ENCODE measurements around the gene SCFD2.
"Not testable (repeated sequence)": the region's sequence is repeated elsewhere in the genome, so short reads cannot be mapped to it uniquely, and the experiment has no call there.

Gene SCFD2

DNA sequence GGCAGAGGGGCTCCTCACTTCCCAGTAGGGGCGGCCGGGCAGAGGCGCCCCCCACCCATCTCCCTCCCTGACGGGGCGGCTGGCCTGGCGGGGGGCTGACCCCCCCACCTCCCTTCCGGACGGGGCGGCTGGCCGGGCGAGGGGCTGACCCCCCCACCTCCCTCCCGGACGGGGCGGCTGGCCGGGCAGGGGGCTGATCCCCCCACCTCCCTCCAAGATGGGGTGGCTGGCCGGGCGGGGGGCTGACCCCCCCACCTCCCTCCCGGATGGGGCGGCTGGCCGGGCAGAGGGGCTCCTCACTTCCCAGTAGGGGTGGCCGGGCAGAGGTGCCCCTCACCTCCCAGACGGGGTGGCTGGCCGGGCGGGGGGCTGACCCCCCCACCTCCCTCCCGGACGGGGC is 128.1 kb downstream of the SCFD2 start:
- DNase-seq (ENCODE audit: low read depth) = not testable (repeated sequence)

- not testable (repeated sequence) for DNase-seq (ENCODE audit: low read depth)
Measured at GRCh38 chr4:53236624-53237023, 129.2 kb downstream of the SCFD2 start.

- DNase-seq (ENCODE audit: low read depth) = no peak
Measured at GRCh38 chr4:53235547-53235946, 130.3 kb downstream of the SCFD2 start.

GRCh38 chr4:53234669-53235068 is 131.2 kb downstream of the SCFD2 start:
- no peak for DNase-seq (ENCODE audit: low read depth)

DNA sequence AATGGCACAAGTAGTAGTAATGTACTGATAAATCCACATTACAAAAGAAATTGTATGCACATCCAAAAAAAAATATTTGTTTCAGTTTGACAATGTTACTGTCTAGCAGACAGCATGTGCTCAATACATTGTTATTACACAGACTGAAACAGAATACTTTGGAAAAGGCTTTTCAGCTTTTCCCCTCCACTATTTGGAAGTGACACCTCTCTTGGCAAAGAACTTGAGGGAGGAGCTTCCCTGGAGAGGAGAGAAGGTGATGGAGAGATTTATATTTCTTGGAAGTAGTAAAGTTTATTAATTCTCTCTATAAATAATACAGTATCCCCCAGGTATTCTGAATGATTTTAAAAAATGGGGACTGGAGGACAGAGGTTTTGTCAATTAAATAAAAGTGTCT is 131.8 kb downstream of the SCFD2 start:
- DNase-seq (ENCODE audit: low read depth) = no peak

DNA sequence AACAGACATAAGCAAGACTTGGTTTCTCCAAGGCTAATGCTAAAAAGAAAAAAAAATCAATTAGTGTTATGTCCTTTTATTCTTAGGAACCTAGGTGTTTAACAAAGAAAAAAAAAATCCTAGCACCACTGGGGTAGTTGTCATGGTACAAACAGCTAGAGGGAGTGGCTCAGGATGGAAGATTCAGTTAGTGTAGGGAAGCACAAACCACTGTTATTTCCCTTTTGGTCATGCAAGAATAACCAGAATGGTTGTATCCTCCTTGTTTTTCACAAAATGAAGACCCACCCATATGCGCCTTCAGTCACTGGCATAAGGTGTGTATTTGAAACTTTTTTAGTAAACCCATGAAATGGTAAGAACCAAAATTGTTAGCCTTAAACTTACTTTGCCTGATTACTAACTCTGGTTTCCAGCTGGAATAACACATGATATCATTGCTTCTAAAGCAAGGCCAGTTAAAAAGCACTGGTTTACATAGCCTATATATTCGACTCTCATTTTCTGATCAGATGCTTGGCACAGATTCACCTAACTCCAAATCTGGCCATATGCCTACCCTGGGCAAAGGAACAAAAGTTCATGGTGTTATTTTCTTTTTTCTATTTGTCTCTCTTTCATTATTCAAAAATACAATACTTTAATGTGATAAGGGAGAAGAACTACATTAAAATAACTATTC is 132.6 kb downstream of the SCFD2 start:
- no peak for DNase-seq (ENCODE audit: low read depth)

- no peak for DNase-seq (ENCODE audit: low read depth)
Measured at GRCh38 chr4:53232371-53232770, 133.5 kb downstream of the SCFD2 start.

- DNase-seq (ENCODE audit: low read depth) = no peak
Measured at GRCh38 chr4:53228036-53228435, 137.8 kb downstream of the SCFD2 start.

GRCh38 chr4:53227451-53227850 is 138.4 kb downstream of the SCFD2 start:
- no peak for DNase-seq (ENCODE audit: low read depth)

DNA sequence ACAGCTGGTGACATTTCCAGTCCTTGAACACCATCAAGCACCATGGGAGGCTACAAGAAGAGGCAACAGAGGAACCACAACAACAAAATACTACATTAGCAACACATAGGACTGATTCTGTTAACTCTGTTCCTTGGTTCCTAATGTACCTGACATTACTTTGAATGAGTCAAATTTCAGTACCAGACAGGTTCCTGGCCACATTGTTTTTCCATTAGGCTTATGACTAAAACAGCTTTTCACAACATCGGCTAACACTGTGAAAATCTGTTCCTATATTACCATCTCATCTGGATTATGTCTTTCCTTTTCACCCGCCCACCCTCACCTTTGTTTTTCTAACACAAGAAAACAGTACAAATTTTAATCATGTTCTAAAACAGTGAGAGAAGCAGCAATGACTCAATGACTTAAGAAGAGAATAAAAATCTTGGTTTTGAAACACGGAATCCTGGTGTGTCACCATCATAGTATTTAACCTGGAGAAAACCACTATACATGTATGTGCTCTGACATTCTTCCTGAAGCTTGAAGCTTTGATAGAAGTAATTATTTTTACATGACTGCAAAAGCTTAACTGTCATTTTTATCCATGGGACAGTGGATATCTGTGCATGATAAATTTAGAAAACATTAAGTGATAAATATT is 143.9 kb downstream of the SCFD2 start:
- DNase-seq (ENCODE audit: low read depth) = no peak

- not testable (repeated sequence) for DNase-seq (ENCODE audit: low read depth)
Measured at GRCh38 chr4:53219148-53219547, 146.7 kb downstream of the SCFD2 start.

- DNase-seq (ENCODE audit: low read depth) = no peak
Measured at GRCh38 chr4:53208753-53209152, 157.1 kb downstream of the SCFD2 start.

DNA sequence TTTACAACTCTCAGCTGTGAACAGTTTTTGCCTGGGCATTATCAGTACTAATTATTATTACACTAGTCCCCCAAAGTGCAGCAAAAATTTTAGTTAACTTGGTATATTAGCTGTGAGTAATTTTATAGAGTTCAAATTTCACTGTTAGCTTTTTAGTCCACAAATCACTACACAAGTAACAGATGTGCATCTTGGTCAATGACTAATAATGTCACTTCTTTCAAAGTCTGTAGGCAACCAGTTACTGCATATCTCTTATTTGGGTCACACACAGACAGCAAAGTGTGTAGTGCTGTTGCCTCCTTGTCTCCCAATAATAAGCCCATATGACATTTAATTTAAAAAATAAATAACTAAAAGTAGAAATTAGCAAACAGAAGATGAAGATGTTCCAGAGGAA is 159.9 kb downstream of the SCFD2 start:
- no peak for DNase-seq (ENCODE audit: low read depth)

GRCh38 chr4:53199356-53199755 is 166.5 kb downstream of the SCFD2 start:
- DNase-seq (ENCODE audit: low read depth) = no peak

DNA sequence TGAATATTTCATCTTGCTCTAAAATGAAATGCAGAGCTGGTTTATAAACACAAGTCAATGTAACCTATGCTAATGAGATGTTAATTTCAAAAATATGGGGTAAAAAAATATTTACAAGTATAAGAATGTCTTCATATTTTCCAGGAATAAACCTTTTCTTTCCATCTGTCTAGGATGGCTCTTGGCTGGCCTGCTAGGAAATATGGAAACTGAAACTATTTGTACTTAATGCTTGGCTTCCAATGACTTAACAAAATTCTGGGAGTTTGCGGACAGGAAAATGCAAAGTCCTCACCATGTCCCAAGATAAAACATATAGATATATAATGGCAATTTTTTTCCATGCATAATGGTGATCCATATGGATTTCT is 168.1 kb downstream of the SCFD2 start:
- DNase-seq (ENCODE audit: low read depth) = no peak

- no peak for DNase-seq (ENCODE audit: low read depth)
Measured at GRCh38 chr4:53196882-53197771, 168.7 kb downstream of the SCFD2 start.

- no peak for DNase-seq (ENCODE audit: low read depth)
Measured at GRCh38 chr4:53195815-53196661, 169.8 kb downstream of the SCFD2 start.

- no peak for DNase-seq (ENCODE audit: low read depth)
Measured at GRCh38 chr4:53194727-53195126, 171.1 kb downstream of the SCFD2 start.

GRCh38 chr4:53193111-53193510 is 172.8 kb downstream of the SCFD2 start:
- no peak for DNase-seq (ENCODE audit: low read depth)

GRCh38 chr4:53192496-53192895 is 173.4 kb downstream of the SCFD2 start:
- DNase-seq (ENCODE audit: low read depth) = no peak

- DNase-seq (ENCODE audit: low read depth) = no peak
Measured at GRCh38 chr4:53191997-53192396, 173.9 kb downstream of the SCFD2 start.

DNA sequence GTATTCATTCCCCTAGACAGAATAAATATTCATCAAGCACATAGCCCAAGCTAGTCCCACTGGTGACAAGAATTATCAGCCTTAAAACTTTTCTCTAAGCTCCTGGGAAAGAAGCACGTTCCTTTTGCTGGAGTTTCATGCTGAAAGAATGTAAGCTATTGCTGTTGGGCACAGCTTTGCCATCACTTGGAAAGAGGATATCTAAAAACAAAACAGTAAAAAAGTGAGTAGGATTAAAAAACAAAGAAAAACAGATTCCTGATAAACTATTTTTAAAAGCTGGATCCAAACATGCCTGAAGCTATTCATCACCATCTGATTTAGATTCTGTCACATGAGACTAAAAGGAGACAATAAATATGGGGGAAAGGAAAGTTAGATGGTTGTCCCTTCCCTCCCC is 176.8 kb downstream of the SCFD2 start:
- DNase-seq (ENCODE audit: low read depth) = no peak

Measured in stimulated activated CD8-positive, alpha-beta memory T cell treated with anti-CD3 and anti-CD28 coated beads, Interleukin-12 subunit alpha, Interleukin-12 subunit beta, amount 100 ng/mL, for 4 hours (primary cell).